Osteocyte (in vitro differentiated cells): ENCODE results near the gene TOM1L2. TPM values are rescaled to one million over a fixed set of nuclear protein-coding genes. Genes with fewer than 3 reads are reported as not detected.

Experiments used
- DNase-seq: peaks from one replicate; pipeline ENCODE4 v3.0.0; 2021; ENCODE audit warnings: mixed read lengths; ENCODE audit not compliant: unreplicated experiment; ENCODE audit errors: extremely low spot score
- H3K27ac Mint-ChIP-seq: one replicate; pipeline ENCODE4 v1.8.0; 2021; ENCODE audit warnings: mild to moderate bottlenecking, mixed read lengths; ENCODE audit not compliant: unreplicated experiment
- H3K27me3 Mint-ChIP-seq: one replicate; pipeline ENCODE4 v1.8.0; 2021; ENCODE audit warnings: mixed read lengths; ENCODE audit not compliant: unreplicated experiment
- H3K36me3 Mint-ChIP-seq: one replicate; pipeline ENCODE4 v1.8.0; 2021; ENCODE audit warnings: mixed read lengths; ENCODE audit not compliant: unreplicated experiment
- H3K4me1 Mint-ChIP-seq: one replicate; pipeline ENCODE4 v1.8.0; 2021; ENCODE audit warnings: mixed read lengths; ENCODE audit not compliant: unreplicated experiment
- H3K4me3 Mint-ChIP-seq: one replicate; pipeline ENCODE4 v1.8.0; 2021; ENCODE audit warnings: mild to moderate bottlenecking, moderate library complexity, mixed read lengths; ENCODE audit not compliant: unreplicated experiment
- H3K9me3 Mint-ChIP-seq: one replicate; pipeline ENCODE4 v1.8.0; 2021; ENCODE audit warnings: mixed read lengths; ENCODE audit not compliant: unreplicated experiment
- total RNA-seq: library from RNA; stranded (reverse); gene quantifications from 2 replicates; pipeline ENCODE4 v1.2.1, GENCODE V29; 2021
- TF ChIP-seq, protein P1 (sequence below): fragments of 200-600 bp; sonication (generic); IDR thresholded peaks from 2 replicates; pipeline ENCODE4 v1.5.0; 2021; ENCODE audit warnings: antibody characterized with exemption, mild to moderate bottlenecking, moderate library complexity

Gene TOM1L2
- total RNA-seq, 1 donor from 2014 or later = 69.7 TPM

DNA sequence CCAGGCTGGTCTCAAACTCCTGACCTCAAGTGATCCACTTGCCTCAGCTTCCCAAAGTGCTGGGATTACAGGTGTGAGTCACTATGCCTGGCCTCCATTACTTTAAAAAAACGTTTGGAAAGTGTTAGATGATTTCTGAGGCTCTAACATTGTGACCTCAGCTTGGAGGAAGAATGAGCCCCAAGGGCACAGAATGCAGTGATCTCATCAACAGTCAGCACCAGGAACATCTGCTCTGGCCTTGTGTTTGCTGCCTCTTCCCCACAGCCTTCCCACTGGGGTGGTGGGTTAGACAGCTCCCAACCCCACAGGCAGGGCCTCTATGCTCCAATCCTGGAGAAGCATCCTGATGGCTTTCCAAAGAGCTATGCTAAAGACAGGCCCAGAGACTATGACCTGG is 97.7 kb downstream of the TOM1L2 start:
- no peak overlapping the region for H3K4me3 Mint-ChIP-seq

DNA sequence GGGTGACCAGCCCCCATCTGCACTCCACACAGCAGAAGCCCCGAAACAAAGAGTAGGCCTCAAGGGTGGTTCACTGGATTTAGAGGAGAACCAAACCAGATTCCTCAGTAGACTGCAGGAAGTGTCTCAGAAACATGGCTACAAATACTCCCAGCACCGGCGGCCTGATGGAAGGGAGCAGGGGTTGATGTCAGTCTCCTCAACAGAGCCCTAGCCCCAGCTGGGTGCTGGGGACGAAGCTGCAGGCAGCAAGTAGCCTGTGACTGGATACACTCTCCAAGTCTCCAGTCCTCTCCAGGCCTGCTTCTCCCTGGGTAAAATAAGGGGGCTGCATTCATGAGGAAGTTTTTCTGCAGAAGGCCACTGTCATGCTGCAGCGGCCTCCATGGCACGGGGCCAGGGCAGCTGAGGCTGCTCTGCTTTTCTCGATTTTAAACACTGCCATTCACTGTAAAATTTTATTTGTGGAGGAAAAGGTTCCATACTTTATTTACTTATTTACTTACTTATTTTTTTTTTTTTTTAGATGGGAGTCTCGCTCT is 98.7 kb downstream of the TOM1L2 start:
- no peaks in the 10 kb centered on the region for H3K27me3 Mint-ChIP-seq

More for the DNA sequence above, 97.7 kb downstream of the TOM1L2 start:
- Mint-ChIP-seq H3K36me3 (peaks cover 15% of the 10 kb centered on the region), H3K27ac (no peak overlapping the region), H3K4me1 (peaks cover 45% of the 10 kb centered on the region), H3K9me3 (no peaks in the 10 kb centered on the region), H3K27me3 (no peaks in the 10 kb centered on the region)
- TF ChIP-seq, protein P1, sequence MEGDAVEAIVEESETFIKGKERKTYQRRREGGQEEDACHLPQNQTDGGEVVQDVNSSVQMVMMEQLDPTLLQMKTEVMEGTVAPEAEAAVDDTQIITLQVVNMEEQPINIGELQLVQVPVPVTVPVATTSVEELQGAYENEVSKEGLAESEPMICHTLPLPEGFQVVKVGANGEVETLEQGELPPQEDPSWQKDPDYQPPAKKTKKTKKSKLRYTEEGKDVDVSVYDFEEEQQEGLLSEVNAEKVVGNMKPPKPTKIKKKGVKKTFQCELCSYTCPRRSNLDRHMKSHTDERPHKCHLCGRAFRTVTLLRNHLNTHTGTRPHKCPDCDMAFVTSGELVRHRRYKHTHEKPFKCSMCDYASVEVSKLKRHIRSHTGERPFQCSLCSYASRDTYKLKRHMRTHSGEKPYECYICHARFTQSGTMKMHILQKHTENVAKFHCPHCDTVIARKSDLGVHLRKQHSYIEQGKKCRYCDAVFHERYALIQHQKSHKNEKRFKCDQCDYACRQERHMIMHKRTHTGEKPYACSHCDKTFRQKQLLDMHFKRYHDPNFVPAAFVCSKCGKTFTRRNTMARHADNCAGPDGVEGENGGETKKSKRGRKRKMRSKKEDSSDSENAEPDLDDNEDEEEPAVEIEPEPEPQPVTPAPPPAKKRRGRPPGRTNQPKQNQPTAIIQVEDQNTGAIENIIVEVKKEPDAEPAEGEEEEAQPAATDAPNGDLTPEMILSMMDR = no peak
- DNase-seq = no peak

DNA sequence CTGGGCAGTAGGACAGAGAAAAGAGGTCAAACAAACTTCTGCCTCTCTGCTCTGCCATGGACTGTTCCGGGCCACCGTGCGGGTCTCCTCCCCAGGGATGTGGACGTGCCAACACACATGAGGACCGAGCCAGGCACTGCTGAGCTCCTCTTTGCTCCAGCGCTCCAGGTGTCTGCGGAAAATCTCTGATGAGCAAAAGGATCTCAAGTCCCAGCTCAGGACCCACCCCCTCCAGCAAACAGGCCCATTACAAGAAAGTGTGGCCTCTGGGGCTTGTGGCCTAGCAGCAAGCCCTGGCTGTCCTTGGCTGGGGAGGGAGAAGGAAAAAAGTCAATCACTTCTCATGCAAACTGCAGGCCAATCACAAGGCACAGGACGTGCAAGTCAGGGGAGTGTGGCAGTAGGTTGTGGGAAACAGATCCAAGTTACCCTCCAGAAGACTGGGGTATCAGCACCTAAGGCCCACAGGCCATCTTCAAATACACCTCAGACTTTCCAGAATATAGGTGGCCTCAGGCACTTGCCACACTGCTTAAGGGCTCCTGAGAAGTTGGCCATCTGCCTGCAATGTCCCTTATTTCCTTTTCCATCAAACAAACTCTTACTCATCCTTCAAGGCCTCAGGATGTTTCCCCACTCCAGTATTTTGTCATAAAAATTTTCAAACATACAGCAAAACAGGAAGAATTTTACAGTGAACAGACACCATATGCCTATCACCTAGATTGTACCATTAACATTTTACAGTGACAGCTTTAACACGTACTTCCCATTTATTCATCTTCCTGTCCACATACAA is 99.5 kb downstream of the TOM1L2 start:
- DNase-seq = no peak
- Mint-ChIP-seq H3K27me3 (no peaks in the 10 kb centered on the region), H3K4me1 (peaks cover 46% of the 10 kb centered on the region), H3K4me3 (no peak overlapping the region), H3K9me3 (no peaks in the 10 kb centered on the region), H3K36me3 (peaks cover 10% of the 10 kb centered on the region), H3K27ac (no peak overlapping the region)
- TF ChIP-seq, protein P1 = no peak

More for the DNA sequence above, 98.7 kb downstream of the TOM1L2 start:
- Mint-ChIP-seq H3K9me3 (no peaks in the 10 kb centered on the region), H3K27ac (no peak overlapping the region), H3K4me3 (no peak overlapping the region), H3K36me3 (peaks cover 10% of the 10 kb centered on the region), H3K4me1 (peaks cover 49% of the 10 kb centered on the region)
- no peak for DNase-seq
- TF ChIP-seq, protein P1 = no peak

DNA sequence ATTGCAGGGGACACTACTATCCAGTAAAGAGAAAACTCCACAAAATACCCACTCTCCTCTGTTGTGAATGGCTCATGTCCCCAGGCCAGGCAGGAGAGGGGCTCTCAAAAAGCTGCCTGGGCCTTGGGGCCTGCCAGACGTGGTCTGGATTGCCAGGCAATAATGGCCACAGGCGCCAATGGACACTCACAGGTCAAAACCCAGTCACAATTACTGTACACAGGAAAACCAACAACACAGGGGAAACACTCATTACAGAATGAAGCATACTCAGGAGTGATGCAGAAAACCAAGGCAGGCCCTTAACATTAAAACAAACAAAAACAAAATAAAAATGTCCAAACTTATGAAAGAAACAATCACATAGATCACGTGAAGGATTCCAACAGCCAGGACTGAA is 100.3 kb downstream of the TOM1L2 start:
- Mint-ChIP-seq H3K27ac (no peak overlapping the region), H3K9me3 (no peaks in the 10 kb centered on the region), H3K27me3 (no peaks in the 10 kb centered on the region), H3K36me3 (peaks cover 10% of the 10 kb centered on the region), H3K4me3 (no peak overlapping the region), H3K4me1 (peaks cover 37% of the 10 kb centered on the region)
- no peak for DNase-seq
- TF ChIP-seq, protein P1 = no peak

DNA sequence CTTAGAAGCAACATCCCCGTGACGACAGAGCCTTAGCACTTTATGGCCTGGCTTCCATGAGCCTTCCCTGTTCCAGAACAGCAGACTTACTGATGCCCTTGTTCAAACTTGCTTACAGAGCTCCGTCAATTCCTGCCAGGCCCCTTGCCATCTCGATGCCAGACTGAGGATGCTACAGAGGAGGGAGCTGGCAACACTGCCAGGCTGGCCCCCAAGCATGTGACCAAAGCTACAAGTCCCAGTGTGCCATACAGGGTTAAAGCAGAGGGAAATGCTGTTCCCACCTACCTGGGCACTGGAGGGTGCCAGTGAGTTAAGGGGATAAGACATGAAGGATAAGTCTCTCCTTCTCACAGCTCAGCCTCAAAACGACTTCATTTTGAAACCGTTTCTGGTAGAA is 102.0 kb downstream of the TOM1L2 start:
- Mint-ChIP-seq H3K4me1 (peaks cover 22% of the 10 kb centered on the region), H3K36me3 (peaks cover 5% of the 10 kb centered on the region), H3K9me3 (no peaks in the 10 kb centered on the region), H3K27ac (no peak overlapping the region), H3K4me3 (no peak overlapping the region), H3K27me3 (no peaks in the 10 kb centered on the region)
- TF ChIP-seq, protein P1 = no peak
- DNase-seq = no peak
